H1 (cell line): ENCODE results near the gene SCAPER. TPM values are rescaled to one million over a fixed set of nuclear protein-coding genes. Genes with fewer than 3 reads are reported as not detected.

Experiments used
- CHD1 ChIP-seq: IDR thresholded peaks from 2 replicates; pipeline ENCODE4 v1.6.1; 2012; ENCODE audit warnings: low read depth, low read length, improper control_type of control experiment
- FOSL1 ChIP-seq: IDR thresholded peaks from 2 replicates; pipeline ENCODE4 v1.6.1; 2011; ENCODE audit warnings: mild to moderate bottlenecking, low read depth, low read length, moderate library complexity; ENCODE audit not compliant: insufficient read depth
- JUN ChIP-seq: IDR thresholded peaks from 2 replicates; pipeline ENCODE4 v1.6.1; 2011; ENCODE audit warnings: low read depth, mild to moderate bottlenecking, improper control_type of control experiment, low read length
- RNF2 ChIP-seq: fragments of 200-900, 300-1000 bp; sonication (generic); IDR thresholded peaks from 2 replicates; pipeline ENCODE4 v1.7.1; 2016; ENCODE audit warnings: borderline replicate concordance, low read depth, mild to moderate bottlenecking, antibody characterized with exemption, low read length; ENCODE audit not compliant: poor library complexity, severe bottlenecking; ENCODE audit errors: missing control alignments
- TAF7 ChIP-seq: optimal IDR thresholded peaks from 2 replicates; pipeline ENCODE3; 2011; ENCODE audit warnings: low read depth, mild to moderate bottlenecking, inconsistent platforms, low read length, moderate library complexity, borderline replicate concordance
- polyA plus RNA-seq, 7 experiments: library from polyadenylated mRNA; depleted of rRNA in 3 of 7; stranded (reverse) in 5 of 7; unstranded in 2 of 7; fragments of >200 nt in 5 of 7; fragments of 200-250 nt in 2 of 7; gene quantifications; 1 replicate in 5 of 7; 2 replicates in 1 of 7; 4 replicates in 1 of 7; pipeline versions ENCODE4 v1.2.1 to v1.2.3, GENCODE V29; 2011 to 2013; ENCODE audit warnings: missing spikeins in 2 of 7, mixed read lengths in 2 of 7
- total RNA-seq: library from RNA; stranded (reverse); fragmentation: NEBNext Ultra II Directional; extraction: Animal tissue kit (Norgen Biotek cat#: 25700); gene quantifications from 2 replicates; pipeline ENCODE4 v1.2.1, GENCODE V29; 2021

Gene SCAPER
- total and polyA plus RNA-seq, 2 of the 8 experiments (the other 6 are each of a cell fraction or from before 2014, with no cell fraction given) = 1.6 to 6.8 TPM

DNA sequence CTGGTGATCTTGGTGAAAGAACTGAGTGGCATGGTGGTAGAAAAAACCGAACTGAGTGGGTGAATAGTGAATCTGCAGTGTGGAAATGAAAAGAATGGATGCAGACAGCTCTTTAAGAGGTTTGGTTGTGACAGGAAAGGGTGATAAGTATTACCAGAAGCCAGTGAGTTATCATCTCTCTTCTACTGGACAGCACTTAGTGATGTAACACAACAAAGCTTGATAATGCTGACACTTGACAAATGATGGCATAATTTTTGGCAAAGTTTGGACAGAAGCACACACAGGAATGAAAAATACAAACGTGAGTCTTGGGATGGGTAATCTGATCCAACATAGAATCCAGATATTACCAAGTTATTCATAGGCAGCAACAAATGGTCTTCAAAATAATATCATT, 456.4 kb downstream of the SCAPER start (continued):
- TF ChIP-seq RNF2 (no peak), JUN (no peak), FOSL1 (no peak), TAF7 (no peak), CHD1 (no peak)
